GM21825 (cell line): ENCODE results near the gene ACTN1.

ENCODE experiments used
- ATAC-seq: cut with Tn5 transposase; IDR thresholded peaks from one replicate; pipeline ENCODE4 v1.9.1; 2021; ENCODE audit warnings: mild to moderate bottlenecking, moderate library complexity; ENCODE audit not compliant: unreplicated experiment

Gene ACTN1

GRCh38 chr14:68919129-68919927 is 59.8 kb downstream of the ACTN1 start:
- no peak for ATAC-seq

DNA sequence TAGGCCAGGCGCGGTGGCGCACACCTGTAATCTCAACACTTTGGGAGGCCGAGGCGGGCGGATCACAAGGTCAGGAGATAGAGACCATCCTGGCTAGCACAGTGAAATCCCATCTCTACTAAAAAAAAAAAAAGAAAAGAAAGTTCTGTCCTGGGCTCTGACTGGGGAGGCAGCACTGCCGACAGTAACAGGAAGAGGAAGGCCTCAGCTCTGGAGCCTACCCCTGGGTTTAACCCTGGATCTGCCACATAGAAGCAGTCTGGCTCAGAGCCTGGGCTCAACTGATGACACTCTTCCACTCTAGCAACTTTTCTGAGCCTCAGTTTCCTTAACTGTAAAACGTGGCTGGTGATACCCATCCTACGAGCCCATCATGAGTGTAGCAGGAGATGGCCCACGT is 60.5 kb downstream of the ACTN1 start:
- no peak for ATAC-seq

DNA sequence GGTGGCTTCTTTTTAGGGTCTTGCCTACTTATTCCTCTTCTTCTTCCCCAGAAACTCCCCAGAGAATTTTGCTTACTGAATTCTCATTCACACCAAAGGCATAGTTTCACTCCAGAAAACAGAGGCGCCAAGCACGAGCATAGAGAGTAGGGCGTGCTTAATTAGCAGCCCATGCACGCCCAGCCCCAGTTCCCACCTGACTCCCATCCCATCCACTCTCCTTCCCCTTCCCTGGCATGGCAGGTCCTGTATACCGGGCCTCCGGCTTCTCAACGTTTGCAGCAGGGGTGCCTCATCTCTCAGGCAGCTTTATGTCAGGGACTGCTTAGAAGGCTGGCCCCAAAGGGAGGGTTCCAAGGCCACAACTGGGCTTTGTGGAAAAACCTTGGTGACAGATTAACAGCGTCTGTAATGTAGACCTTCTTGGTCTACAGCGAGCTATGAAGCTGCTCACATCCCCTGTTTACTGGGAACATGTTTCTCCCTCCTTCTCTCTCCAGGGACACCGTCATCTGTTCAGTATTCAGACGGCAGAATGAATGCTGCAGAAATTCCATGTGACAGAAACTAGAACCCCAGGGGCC is 62.7 kb downstream of the ACTN1 start:
- no peak for ATAC-seq

DNA sequence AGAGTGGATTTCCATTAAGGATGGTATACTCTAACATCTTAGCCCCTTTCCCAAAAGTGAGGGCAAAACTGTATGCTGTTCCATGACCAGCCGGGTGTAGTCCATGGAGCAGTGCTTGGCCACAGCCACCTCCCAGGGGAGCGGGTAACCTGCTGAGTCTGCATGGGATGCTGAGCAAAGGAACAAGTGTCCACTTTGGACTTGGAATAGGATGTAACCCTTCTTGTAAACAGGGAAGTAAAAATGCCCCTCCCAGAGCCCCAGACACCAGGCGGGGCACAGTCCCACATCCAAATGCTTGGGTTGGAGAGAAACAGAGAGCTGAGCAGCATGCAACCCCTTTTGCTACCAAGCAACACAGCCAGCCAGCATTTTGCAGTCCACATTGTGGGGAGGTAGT is 65.6 kb downstream of the ACTN1 start:
- no peak for ATAC-seq

DNA sequence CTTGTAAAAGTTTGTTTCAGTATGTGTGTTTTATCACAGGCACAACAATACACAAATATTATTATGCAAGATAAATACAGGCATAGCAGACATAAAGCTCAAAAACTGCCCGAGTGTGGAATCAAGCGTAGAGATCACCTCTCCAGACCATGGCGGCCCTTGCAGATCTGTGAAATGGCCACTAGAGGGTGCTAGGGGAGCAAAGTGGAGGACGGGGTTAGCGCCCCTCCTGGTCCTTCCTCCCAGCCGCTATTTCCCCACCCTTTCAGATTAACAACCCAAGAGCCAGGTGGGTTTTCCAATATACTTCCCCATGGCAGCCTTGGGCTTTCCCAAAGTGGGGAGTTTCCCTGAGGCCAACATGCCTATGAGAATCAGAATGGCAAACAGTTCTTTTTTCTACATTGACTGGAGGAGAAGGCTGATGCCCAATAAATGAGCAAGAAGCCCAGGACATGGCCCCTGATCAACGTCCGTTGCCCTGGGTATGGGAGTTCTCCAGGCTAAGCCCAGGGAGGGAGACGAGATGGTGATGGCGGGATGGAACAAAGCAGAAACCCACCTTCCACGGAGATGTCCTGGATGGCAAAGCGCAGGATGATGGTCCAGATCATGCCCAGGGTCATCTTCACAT is 67.4 kb downstream of the ACTN1 start:
- ATAC-seq, result peak; percentile 64

- no peak for ATAC-seq
Measured at GRCh38 chr14:68910540-68910939, 68.6 kb downstream of the ACTN1 start.

- no peak for ATAC-seq
Measured at GRCh38 chr14:68908803-68909202, 70.3 kb downstream of the ACTN1 start.

DNA sequence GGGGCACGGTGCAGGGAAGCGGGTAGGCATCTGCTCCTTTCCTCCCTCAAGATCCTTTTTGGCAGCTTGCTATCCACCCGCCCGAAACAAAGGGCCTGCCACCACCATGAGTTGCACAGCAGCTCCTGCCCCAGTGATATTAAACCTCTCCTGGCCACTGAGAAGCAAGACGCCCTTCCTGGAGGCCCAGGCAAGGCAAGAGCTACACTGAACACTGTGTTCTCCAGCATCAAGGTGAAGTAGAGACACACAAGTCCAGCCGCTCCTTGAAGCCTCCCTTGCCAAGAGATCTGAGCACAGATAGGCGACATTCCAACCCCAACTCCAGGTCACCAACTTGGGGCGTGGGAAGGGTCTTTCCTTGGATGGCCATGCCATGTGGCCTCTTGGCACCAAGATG is 70.9 kb downstream of the ACTN1 start:
- no peak for ATAC-seq

- no peak for ATAC-seq
Measured at GRCh38 chr14:68906439-68906838, 72.7 kb downstream of the ACTN1 start.

DNA sequence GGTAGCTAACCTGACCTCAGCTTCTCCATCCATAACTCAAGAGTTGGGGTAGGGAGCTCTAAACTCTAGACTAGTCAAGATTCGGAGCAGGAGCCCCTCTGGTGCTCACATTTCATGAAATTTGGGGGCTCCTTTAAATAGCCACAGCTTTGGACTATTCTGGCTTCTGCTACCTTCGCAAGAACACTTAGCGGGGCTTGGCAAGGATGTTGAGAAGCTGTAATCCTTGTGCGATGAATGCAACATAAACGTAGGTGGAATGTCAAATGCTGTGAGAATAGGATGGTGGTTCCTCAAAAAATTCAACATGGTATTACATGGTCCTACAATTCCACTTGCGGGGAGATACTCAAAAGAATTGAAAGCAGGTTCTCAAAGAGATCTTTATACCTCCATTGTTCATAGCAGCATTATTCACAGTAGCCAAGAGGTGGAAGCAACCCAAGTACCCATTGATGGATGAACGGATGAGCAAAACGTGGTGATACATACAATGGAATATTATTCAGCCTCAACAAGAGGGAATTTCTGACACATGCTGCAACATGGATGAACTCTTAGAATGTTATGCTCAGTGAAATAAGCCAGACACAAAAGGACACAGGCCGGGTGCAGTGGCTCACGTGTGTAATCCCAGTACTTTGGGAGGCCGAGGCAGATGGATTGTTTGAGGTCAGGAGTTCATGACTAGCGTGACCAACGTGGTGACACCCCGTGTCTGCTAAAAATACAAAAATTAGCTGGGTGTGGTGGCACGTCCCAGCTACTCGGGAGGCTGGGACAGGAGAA is 73.8 kb downstream of the ACTN1 start:
- no peak for ATAC-seq

GRCh38 chr14:68902357-68902756 is 76.7 kb downstream of the ACTN1 start:
- ATAC-seq, result no peak

DNA sequence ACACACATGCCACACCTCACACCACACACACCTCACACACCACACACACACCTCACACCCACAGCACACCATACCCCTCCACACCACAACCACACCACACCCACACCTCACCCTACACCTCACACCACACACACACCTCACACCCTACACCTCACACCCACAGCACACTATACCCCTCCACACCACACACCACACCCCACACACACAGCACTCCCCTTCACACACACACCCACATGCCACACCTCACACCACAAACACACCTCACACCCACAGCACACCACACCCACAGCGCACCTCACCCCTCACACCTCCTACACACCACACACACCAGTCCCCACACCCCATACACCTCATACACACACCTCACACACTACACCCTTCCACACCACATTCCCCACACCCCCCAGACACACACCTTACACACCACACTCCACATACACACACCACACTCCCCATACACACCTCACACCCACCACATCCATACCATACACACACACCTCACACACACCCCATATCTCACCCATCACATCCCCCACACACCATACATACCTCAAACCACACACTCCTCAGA is 80.0 kb downstream of the ACTN1 start:
- no peak for ATAC-seq

DNA sequence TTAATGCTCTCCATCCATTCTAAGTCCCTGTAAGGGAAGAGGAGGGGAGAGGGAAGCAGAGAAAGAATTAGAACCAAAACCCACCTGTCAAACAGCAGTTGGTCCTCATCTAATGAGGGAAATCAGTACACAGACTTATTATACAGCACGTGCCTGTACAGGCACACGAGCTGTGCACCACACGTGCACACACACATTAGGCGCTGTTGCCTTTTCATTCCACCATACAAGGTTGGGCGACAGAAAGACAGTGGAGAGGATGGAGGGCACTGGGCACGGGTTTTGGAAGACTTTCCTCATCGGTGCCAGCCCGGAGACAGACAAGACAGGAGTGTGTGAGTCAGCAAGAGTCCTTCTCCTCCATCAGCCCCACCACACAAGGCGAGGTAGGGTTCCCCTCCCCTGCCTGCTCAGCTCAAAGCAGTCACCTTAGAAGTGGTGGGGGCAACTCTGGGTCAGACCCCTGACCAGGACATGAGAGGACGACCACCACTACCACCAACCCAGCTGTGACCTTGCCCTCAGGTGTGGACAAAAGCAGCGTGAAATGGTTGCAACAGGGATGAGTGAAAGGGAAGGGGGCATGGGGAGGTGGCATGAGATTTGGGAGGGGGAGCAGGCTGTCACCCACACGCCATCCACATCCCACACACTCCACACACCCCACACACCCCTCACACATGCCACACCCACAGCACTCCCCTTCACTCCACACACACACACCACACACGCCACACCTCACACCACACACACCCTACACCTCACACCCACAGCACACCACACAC is 80.7 kb downstream of the ACTN1 start:
- no peak for ATAC-seq

DNA sequence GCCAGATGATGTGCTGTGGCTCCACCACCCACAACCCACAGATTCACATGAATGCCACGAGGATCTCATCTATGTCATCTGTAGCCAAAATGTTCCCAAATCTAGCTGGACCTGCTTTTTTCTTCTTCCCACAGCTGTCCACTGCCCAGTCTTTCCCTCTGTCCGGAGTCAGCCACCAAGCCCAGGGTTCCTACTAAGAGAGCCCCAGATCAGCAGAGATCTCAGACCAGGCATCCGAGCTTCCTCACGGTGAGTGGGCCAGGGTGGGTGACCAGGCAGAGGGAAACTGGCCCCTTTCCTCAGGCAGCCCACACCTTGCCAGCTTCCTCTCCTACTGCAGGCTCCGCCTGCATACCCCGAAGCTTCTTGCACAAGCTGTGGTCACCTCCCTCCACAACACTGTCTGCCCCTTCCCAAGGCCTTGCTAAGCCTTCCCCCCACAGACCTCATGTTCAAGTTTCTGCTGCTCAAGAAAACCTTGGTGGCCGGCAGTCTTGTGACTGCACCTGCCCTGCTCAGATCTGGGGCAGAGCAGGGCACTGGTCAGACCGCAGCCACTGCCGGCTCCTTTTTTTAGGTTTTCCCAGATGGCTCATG is 81.4 kb downstream of the ACTN1 start:
- ATAC-seq, result no peak

DNA sequence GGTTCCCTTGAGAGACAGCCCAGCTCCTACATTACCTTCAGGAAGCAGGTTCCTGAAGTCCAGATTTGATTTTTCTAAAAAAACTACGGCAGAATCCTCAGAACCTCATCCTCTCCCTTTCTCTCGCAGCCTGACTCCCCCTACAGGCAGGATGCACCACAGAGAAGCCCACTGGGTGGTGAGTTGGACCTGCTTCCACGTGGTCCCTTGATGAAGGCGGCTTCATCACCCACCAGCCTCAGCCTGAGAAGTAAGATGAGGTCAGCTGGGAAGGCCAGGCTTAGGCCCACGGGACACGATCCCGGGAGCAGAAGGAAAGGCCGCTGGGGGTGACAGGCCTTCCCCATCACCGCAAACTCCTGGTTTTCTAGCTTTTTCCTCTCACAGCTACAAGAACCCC is 83.0 kb downstream of the ACTN1 start:
- ATAC-seq, result no peak

GRCh38 chr14:68894802-68895703 is 84.0 kb downstream of the ACTN1 start:
- ATAC-seq, result no peak

DNA sequence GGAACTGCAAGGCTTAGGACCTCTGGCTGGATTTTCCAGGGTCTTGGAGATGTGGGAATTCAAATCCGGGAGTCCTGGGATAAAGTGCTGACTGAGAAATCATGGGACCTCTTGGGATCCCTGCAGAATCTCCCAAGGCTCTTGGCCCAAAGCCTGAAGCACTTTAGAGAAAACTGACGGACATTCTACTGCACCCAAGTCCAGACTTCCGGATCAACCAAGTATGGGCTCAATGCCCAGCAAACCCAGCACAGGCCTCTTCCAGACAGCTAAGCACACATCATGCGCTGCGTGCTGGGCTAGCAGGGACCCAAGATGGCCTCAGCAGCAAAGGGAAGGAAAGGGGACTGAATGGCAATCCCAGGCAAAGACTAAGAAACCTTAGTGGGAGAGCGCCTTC is 85.0 kb downstream of the ACTN1 start:
- ATAC-seq, result no peak

GRCh38 chr14:68893566-68893965 is 85.5 kb downstream of the ACTN1 start:
- no peak for ATAC-seq

GRCh38 chr14:68892961-68893360 is 86.1 kb downstream of the ACTN1 start:
- no peak for ATAC-seq
